ENCODE measurements around the gene TPRX2.

GRCh38 chr19:47853003-47853402 is 6.0 kb upstream of the TPRX2 start:
- no peak for TF ChIP-seq CTCF (conservative IDR thresholded peaks at IDR 0.05; ENCODE audit: low read depth, low read length)
- no peak for TF ChIP-seq EZH2 (IDR thresholded peaks at IDR 0.05; ENCODE audit: borderline replicate concordance, low read depth, low read length, poor library complexity, severe bottlenecking)
